Spinal cord (tissue), 10 donors: ENCODE measurements around the gene LOXL3. TPM values are rescaled to one million over a fixed set of nuclear protein-coding genes. Genes with fewer than 3 reads are reported as not detected.

Experiments used
- DNase-seq, 6 donors: peaks; one replicate each; pipeline versions ENCODE4 v3.0.0 to v3.0.0-alpha.2; 2013 to 2015; ENCODE audit warnings: low spot score in 6 of 6, low read depth in 4 of 6
- H3K27ac ChIP-seq: one replicate; pipeline ENCODE4 v1.5.1; 2013; ENCODE audit warnings: low read depth, low read length, control low read depth
- H3K27me3 ChIP-seq: one replicate; pipeline ENCODE4 v1.6.1; 2013; ENCODE audit warnings: low read length; ENCODE audit not compliant: control insufficient read depth, insufficient read depth
- H3K36me3 ChIP-seq: one replicate; pipeline ENCODE4 v1.6.1; 2013; ENCODE audit warnings: low read length; ENCODE audit not compliant: control insufficient read depth, insufficient read depth
- H3K4me1 ChIP-seq: one replicate; pipeline ENCODE4 v1.6.1; 2013; ENCODE audit warnings: low read length; ENCODE audit not compliant: control insufficient read depth, insufficient read depth
- H3K4me3 ChIP-seq: one replicate; pipeline ENCODE4 v1.5.1; 2013; ENCODE audit warnings: low read depth, low read length, control low read depth
- H3K9me3 ChIP-seq: one replicate; pipeline ENCODE4 v1.6.1; 2013; ENCODE audit warnings: low read length; ENCODE audit not compliant: control insufficient read depth, insufficient read depth
- WGBS: methylation state at CpG from one replicate; pipeline ENCODE4 v1.1.5; 2013; ENCODE audit warnings: missing lambda C conversion rate; ENCODE audit not compliant: insufficient coverage; 5-methylcytosine and 5-hydroxymethylcytosine counted together
- polyA plus RNA-seq, 2 donors: library from polyadenylated mRNA; unstranded; fragments of 120-200 nt; gene quantifications; one replicate each; pipeline ENCODE4 v1.2.1, GENCODE V29; 2013; ENCODE audit not compliant: insufficient read length in 2 of 2
- total RNA-seq, 2 donors: library from RNA; depleted of rRNA in 1 of 2; stranded (reverse); fragments of 120-200 nt in 1 of 2; fragments of >200 nt in 1 of 2; gene quantifications; one replicate each; pipeline versions ENCODE4 v1.2.3 to v1.2.4, GENCODE V29; 2013 to 2014
- donor health status: healthy.

The LOXL3 gene
- total and polyA plus RNA-seq, 4 donors: 10.5 to 18.8 (median 18.1) TPM

GRCh38 chr2:74531666-74532065 is 22.1 kb downstream of the LOXL3 start:
- Histone ChIP-seq H3K9me3 (no peaks in the 10 kb centered on the region), H3K27ac (no peak overlapping the region), H3K4me1 (peaks cover 28% of the 10 kb centered on the region), H3K4me3 (peak overlapping the region; percentile 91), H3K27me3 (no peaks in the 10 kb centered on the region), H3K36me3 (peaks cover 66% of the 10 kb centered on the region)
- WGBS: 91% methylated on average over 7 of the region's 7 CpGs
- no peak for DNase-seq

DNA sequence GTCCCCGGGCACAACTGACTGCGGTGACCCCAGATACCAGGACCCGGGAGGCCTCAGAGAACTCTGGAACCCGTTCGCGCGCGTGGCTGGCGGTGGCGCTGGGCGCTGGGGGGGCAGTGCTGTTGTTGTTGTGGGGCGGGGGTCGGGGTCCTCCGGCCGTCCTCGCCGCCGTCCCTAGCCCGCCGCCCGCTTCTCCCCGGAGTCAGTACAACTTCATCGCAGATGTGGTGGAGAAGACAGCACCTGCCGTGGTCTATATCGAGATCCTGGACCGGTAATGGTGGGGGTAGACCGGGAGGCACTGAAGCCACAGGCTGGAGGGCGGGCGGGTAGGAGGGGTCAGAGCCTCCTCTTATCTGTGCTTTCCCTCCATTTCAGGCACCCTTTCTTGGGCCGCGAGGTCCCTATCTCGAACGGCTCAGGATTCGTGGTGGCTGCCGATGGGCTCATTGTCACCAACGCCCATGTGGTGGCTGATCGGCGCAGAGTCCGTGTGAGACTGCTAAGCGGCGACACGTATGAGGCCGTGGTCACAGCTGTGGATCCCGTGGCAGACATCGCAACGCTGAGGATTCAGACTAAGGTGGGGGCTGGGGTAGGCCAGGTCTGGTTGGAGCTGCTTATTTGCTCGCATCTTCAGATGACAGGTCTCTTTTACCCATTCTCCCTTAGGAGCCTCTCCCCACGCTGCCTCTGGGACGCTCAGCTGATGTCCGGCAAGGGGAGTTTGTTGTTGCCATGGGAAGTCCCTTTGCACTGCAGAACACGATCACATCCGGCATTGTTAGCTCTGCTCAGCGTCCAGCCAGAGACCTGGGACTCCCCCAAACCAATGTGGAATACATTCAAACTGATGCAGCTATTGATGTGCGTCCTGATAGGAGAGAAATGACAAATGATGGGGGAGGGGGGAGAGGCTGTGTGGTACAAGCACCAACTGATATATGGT is 23.2 kb downstream of the LOXL3 start:
- WGBS: 0% methylated on average over 42 of the region's 54 CpGs
- Histone ChIP-seq H3K4me3 (peak overlapping the region; percentile 91), H3K27me3 (no peaks in the 10 kb centered on the region), H3K36me3 (peaks cover 64% of the 10 kb centered on the region), H3K27ac (peak overlapping the region; percentile 76), H3K9me3 (no peaks in the 10 kb centered on the region), H3K4me1 (peaks cover 28% of the 10 kb centered on the region)
- peak in 2 of 6 donors; percentile 65 to 70 for DNase-seq

DNA sequence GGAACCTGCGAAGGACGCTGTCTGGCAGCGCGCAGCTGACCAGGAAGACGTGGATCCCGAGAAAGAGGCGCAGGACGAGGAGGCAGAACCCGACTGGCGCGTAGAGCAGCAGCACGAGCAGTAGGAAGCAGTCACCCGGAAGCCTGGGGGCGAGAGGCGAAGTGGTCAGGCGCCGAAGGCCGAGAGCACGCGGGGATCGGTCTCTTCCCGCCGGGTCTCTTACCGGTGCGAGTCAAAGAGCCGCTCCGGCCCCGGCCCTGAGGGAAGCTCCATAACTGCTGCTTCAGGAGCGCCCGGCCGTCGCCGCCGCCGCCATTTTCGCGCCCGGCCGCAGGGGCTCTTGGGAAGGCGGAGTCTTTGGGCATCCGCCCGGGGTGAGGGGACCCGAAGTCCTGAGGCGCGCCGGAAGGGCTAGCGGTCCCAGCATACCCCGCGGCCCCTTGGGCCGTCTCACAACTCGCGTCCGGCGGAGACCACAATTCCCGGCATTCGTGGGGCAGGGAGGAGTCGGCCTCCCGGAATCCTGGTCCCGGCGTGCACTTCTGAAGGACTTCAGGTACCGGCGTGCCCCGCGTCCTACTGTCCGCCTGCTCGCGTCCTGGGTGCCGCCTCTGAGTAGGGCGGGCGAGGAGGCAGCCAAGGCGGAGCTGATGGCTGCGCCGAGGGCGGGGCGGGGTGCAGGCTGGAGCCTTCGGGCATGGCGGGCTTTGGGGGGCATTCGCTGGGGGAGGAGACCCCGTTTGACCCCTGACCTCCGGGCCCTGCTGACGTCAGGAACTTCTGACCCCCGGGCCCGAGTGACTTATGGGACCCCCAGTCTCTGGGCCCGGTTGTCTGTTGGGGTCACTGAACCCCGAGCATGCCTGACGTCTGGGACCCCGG is 24.1 kb downstream of the LOXL3 start, which contains the start of the genes AUP1 and HTRA2:
Gene AUP1 (minus strand): TSS at position 350 of the 882 bp plus-strand sequence. CDS start 77 bp downstream, at position 273.
Gene HTRA2 (plus strand): TSS at position 577 of the 882 bp plus-strand sequence. CDS start 74 bp downstream, at position 651.
- Histone ChIP-seq H3K4me1 (peaks cover 28% of the 10 kb centered on the region), H3K36me3 (peaks cover 59% of the 10 kb centered on the region), H3K27me3 (no peaks in the 10 kb centered on the region), H3K9me3 (no peaks in the 10 kb centered on the region), H3K4me3 (peak within 1 kb of the TSS; percentile 91), H3K27ac (peak within 1 kb of the TSS; percentile 86)
- WGBS: 0% methylated on average over 85 of the region's 87 CpGs
- peak; percentile 91 to 99 (median 98) for DNase-seq

GRCh38 chr2:74528600-74529356 is 25.0 kb downstream of the LOXL3 start:
- Histone ChIP-seq H3K27me3 (no peaks in the 10 kb centered on the region), H3K4me3 (peak overlapping the region; percentile 91), H3K27ac (peak overlapping the region; percentile 86), H3K36me3 (peaks cover 51% of the 10 kb centered on the region), H3K9me3 (no peaks in the 10 kb centered on the region), H3K4me1 (peaks cover 28% of the 10 kb centered on the region)
- peak in 1 of 6 donors; percentile 25 for DNase-seq
- under 1% methylated on average over 22 of the region's 29 CpGs for WGBS

DNA sequence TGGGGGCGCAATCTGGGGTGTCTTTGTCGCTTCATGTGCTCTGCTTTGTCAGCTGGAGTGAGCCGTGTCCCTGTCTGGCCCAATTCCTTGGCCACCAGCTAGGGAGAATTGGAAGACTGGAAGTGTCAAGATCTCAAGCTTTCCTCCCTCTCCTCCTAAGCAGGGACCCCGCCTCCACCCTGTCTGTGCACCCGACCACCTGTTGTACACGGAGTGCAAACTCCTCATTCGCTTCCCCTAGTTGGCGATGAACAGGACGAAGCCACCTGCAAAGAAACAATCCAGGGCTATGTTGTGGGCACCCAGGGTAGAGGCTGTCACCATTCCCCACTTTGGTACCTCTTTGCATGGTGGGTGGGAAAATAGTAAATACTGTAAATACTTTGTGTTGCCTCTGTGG is 26.0 kb downstream of the LOXL3 start:
- no peak overlapping the region for H3K4me3 ChIP-seq
- H3K4me1 ChIP-seq: peaks cover 28% of the 10 kb centered on the region
- H3K27me3 ChIP-seq: no peaks in the 10 kb centered on the region
- H3K36me3 ChIP-seq: peaks cover 42% of the 10 kb centered on the region
- WGBS: 97% methylated on average over 6 of the region's 9 CpGs
- H3K27ac ChIP-seq: no peak overlapping the region
- H3K9me3 ChIP-seq: no peaks in the 10 kb centered on the region
- no peak for DNase-seq

GRCh38 chr2:74526649-74527230 is 27.0 kb downstream of the LOXL3 start:
- Histone ChIP-seq H3K9me3 (no peaks in the 10 kb centered on the region), H3K36me3 (peaks cover 36% of the 10 kb centered on the region), H3K4me1 (peaks cover 27% of the 10 kb centered on the region), H3K4me3 (no peak overlapping the region), H3K27me3 (no peaks in the 10 kb centered on the region), H3K27ac (no peak overlapping the region)
- DNase-seq: no peak
- 96% methylated on average over 4 of the region's 11 CpGs for WGBS

- peak in 1 of 6 donors; percentile 81 for DNase-seq
- Histone ChIP-seq H3K36me3 (peaks cover 31% of the 10 kb centered on the region), H3K27me3 (no peaks in the 10 kb centered on the region), H3K27ac (no peak within 1 kb of the TSS), H3K4me3 (no peak within 1 kb of the TSS), H3K4me1 (peaks cover 19% of the 10 kb centered on the region), H3K9me3 (no peaks in the 10 kb centered on the region)
- WGBS: 100% methylated on average over 2 of the region's 11 CpGs
Measured at GRCh38 chr2:74525717-74526648, 27.8 kb downstream of the LOXL3 start, which contains the start of gene DQX1. Gene DQX1 (minus strand): TSS chr2:74526231. CDS start chr2:74525729, 502 bp downstream.
